Measurements from ENCODE around the gene ADGRA3.

The ADGRA3 gene

DNA sequence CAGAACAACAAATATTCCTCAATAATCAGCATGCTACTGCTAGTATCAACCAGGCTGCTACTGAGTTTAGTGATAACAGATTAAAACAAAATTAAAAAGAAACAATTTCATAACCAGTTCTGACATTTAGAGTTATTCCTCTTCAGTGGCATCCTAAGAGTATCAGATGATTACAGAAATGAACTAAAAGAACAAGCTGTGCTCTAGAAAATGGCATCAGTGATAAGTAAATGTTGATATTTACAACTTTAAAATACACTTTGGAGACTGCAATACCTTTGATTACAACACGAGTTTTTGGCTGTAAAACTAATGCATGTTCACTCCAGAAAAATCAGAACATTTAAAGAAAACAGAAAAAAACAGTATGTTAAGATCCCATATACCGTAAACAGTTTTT lies 72.9 kb downstream of the ADGRA3 start:
- H3K27ac Mint-ChIP-seq: no peak overlapping the region
- H3K27me3 Mint-ChIP-seq (ENCODE audit: low read depth): no peaks in the 10 kb centered on the region
- H3K36me3 Mint-ChIP-seq (ENCODE audit: low read depth): peaks cover 65% of the 10 kb centered on the region
- peaks cover 5% of the 10 kb centered on the region for H3K4me1 Mint-ChIP-seq
- TF ChIP-seq, protein P1, sequence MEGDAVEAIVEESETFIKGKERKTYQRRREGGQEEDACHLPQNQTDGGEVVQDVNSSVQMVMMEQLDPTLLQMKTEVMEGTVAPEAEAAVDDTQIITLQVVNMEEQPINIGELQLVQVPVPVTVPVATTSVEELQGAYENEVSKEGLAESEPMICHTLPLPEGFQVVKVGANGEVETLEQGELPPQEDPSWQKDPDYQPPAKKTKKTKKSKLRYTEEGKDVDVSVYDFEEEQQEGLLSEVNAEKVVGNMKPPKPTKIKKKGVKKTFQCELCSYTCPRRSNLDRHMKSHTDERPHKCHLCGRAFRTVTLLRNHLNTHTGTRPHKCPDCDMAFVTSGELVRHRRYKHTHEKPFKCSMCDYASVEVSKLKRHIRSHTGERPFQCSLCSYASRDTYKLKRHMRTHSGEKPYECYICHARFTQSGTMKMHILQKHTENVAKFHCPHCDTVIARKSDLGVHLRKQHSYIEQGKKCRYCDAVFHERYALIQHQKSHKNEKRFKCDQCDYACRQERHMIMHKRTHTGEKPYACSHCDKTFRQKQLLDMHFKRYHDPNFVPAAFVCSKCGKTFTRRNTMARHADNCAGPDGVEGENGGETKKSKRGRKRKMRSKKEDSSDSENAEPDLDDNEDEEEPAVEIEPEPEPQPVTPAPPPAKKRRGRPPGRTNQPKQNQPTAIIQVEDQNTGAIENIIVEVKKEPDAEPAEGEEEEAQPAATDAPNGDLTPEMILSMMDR (IDR thresholded peaks at IDR 0.05; ENCODE audit: unreplicated experiment in 3 of 3): no peak
- H3K9me3 Mint-ChIP-seq: peaks cover 4% of the 10 kb centered on the region
- H3K4me3 Mint-ChIP-seq: no peak overlapping the region

DNA sequence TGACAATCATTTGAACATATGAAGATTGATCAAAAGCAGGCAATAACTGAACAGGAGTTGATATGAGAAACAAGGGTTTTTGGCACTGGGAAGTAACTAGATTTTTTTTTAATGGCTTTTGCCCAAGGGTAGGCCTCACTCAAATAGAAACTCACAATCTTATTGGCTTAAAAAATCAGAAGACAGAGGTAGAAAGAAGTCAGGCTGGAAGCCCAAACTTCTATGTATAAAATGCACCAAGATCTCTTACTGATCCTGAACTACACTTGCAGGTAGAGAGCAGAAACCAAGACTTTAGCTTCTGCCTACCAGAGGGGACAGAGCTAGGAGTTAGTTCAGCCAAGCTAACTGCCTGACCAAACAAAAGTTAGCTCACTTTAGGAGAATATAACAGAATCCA lies 74.9 kb downstream of the ADGRA3 start:
- H3K36me3 Mint-ChIP-seq (ENCODE audit: low read depth): peaks cover 62% of the 10 kb centered on the region
- TF ChIP-seq, protein P1 (IDR thresholded peaks at IDR 0.05; ENCODE audit: unreplicated experiment in 3 of 3): no peak
- H3K27ac Mint-ChIP-seq: no peak overlapping the region
- H3K4me3 Mint-ChIP-seq: no peak overlapping the region
- H3K4me1 Mint-ChIP-seq: no peaks in the 10 kb centered on the region
- H3K9me3 Mint-ChIP-seq: peaks cover 4% of the 10 kb centered on the region
- no peaks in the 10 kb centered on the region for H3K27me3 Mint-ChIP-seq (ENCODE audit: low read depth)

DNA sequence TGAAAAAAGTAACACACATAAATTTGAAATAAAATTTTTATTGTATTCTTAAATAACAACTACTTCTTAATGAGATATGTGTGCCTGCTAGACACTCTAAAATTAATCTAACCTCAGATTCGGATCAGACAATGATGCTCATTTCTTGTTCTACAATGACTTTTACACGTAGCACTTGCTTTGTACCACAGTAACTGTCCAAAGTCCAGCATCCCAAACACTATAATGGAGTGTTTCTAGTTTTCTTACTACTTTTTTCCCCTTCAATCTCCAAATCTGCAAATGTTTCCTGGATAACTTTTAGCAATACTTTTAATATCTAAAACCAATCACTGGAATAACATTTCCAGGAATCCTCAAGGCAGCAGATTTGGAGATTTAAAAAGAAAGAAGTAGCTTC lies 75.9 kb downstream of the ADGRA3 start:
- H3K4me1 Mint-ChIP-seq: no peaks in the 10 kb centered on the region
- H3K9me3 Mint-ChIP-seq: peaks cover 4% of the 10 kb centered on the region
- H3K27ac Mint-ChIP-seq: no peak overlapping the region
- no peaks in the 10 kb centered on the region for H3K27me3 Mint-ChIP-seq (ENCODE audit: low read depth)
- TF ChIP-seq, protein P1 (IDR thresholded peaks at IDR 0.05; ENCODE audit: unreplicated experiment in 3 of 3): no peak
- H3K4me3 Mint-ChIP-seq: no peak overlapping the region
- H3K36me3 Mint-ChIP-seq (ENCODE audit: low read depth): peaks cover 62% of the 10 kb centered on the region

DNA sequence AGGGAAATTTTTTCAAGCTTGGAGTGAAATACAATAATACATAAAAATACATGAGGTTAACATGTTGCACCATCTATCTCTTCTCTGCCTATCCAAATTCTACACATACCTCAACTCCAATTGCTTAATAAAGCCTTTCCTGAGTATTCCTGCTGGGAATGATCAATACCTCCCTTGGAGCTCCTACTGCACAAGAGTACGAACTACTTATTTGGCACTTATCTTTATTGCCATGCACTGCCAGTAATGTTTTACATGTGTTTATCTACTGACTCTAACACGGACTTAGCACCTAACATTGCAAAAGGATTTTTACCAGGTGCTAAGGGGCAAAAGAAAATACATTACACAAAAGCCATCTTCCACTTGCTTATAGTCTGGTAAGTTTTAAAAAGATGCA lies 80.2 kb downstream of the ADGRA3 start:
- no peaks in the 10 kb centered on the region for H3K27me3 Mint-ChIP-seq (ENCODE audit: low read depth)
- H3K4me1 Mint-ChIP-seq: no peaks in the 10 kb centered on the region
- H3K4me3 Mint-ChIP-seq: no peak overlapping the region
- peaks cover 52% of the 10 kb centered on the region for H3K36me3 Mint-ChIP-seq (ENCODE audit: low read depth)
- H3K9me3 Mint-ChIP-seq: no peaks in the 10 kb centered on the region
- H3K27ac Mint-ChIP-seq: no peak overlapping the region
- TF ChIP-seq, protein P1 (IDR thresholded peaks at IDR 0.05; ENCODE audit: unreplicated experiment in 3 of 3): no peak

DNA sequence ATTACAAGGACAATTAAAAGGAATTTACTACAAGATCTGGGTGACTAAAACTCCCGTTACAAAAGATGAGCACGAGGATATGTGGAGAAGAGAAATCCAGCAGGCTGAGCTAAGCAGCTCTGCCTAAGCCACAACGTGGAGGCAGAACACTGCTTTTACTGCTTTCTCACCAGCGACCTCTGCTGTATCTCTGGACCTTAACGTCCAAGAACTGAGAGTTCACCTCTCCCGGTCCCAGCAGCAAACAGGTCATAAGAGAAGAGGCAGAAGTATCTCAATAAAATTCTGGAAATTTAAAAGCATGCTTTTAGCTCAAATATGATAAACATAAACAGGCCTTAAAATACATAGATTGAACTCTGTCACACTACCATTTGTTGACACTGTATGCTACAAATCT lies 81.0 kb downstream of the ADGRA3 start:
- no peak overlapping the region for H3K27ac Mint-ChIP-seq
- H3K36me3 Mint-ChIP-seq (ENCODE audit: low read depth): peaks cover 54% of the 10 kb centered on the region
- H3K27me3 Mint-ChIP-seq (ENCODE audit: low read depth): no peaks in the 10 kb centered on the region
- H3K9me3 Mint-ChIP-seq: no peaks in the 10 kb centered on the region
- H3K4me1 Mint-ChIP-seq: no peaks in the 10 kb centered on the region
- no peak overlapping the region for H3K4me3 Mint-ChIP-seq
- TF ChIP-seq, protein P1 (IDR thresholded peaks at IDR 0.05; ENCODE audit: unreplicated experiment in 3 of 3): peak; percentile 42 to 52 (median 48)

DNA sequence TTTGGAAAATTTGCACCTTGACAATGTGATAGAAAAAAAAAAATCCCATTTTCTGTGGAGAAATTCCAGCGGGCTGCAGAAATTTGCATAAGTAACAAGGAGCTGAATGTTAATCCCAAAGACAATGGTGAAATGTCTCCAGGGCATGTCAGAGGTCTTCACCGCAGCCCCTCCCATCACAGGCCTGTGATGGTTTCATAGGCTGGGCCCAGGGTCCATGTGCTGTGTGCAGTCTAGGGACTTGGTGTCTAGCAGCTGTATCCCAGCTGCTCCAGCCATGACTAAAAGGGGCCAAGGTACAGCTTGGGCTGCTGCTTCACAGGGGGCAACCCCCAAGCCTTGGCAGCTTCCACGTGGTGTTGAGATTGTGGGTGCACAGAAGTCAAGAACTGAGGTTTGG lies 85.2 kb downstream of the ADGRA3 start:
- peaks cover 16% of the 10 kb centered on the region for H3K4me1 Mint-ChIP-seq
- no peaks in the 10 kb centered on the region for H3K27me3 Mint-ChIP-seq (ENCODE audit: low read depth)
- no peaks in the 10 kb centered on the region for H3K9me3 Mint-ChIP-seq
- no peak overlapping the region for H3K4me3 Mint-ChIP-seq
- no peak overlapping the region for H3K27ac Mint-ChIP-seq
- H3K36me3 Mint-ChIP-seq (ENCODE audit: low read depth): peaks cover 69% of the 10 kb centered on the region
- TF ChIP-seq, protein P1 (IDR thresholded peaks at IDR 0.05; ENCODE audit: unreplicated experiment in 3 of 3): no peak

Data from nephron (organoid).